Natural killer cell treated with Interleukin-12 subunit alpha and Interleukin-12 subunit beta and Interleukin-15 and Interleukin-18, amount 100 ng/mL, for 72 hours (primary cell): ENCODE data around the gene GPR142. TPM values are rescaled to one million over a fixed set of nuclear protein-coding genes. Genes with fewer than 3 reads are reported as not detected.
A peak's percentile ranks its signal among the peaks of the same experiment; 100 is the strongest.

Experiments used
- ATAC-seq, 2 donors: fragments of 150-1000 bp; cut with Tn5 transposase in 1 of 2; sonication (Bioruptor Pico), chemical (Tn5 transposase) in 1 of 2; 2 replicates each; pipeline ENCODE4 v1.10.0; 2021
- DNase-seq: peaks from one replicate; pipeline ENCODE4 v3.0.0; 2022; ENCODE audit warnings: low spot score
- H3K27ac Mint-ChIP-seq, 2 donors: 1 replicate in 1 of 2; 2 replicates in 1 of 2; pipeline ENCODE4 v1.8.0; 2022; ENCODE audit warnings: mixed read lengths in 2 of 2, mild to moderate bottlenecking in 1 of 2, moderate library complexity in 1 of 2
- H3K27me3 Mint-ChIP-seq, 2 donors: 1 replicate in 1 of 2; 2 replicates in 1 of 2; pipeline ENCODE4 v1.8.0; 2022; ENCODE audit warnings: mixed read lengths in 2 of 2
- H3K36me3 Mint-ChIP-seq: one replicate; pipeline ENCODE4 v1.8.0; 2022; ENCODE audit warnings: mixed read lengths
- H3K4me1 Mint-ChIP-seq, 2 donors: 1 replicate in 1 of 2; 2 replicates in 1 of 2; pipeline ENCODE4 v1.8.0; 2022; ENCODE audit warnings: low read depth in 2 of 2, mixed read lengths in 2 of 2, mild to moderate bottlenecking in 1 of 2
- H3K4me3 Mint-ChIP-seq: one replicate; pipeline ENCODE4 v1.8.0; 2022; ENCODE audit warnings: mixed read lengths
- H3K9me3 Mint-ChIP-seq: 2 replicates; pipeline ENCODE4 v1.8.0; 2022; ENCODE audit warnings: mixed read lengths
- total RNA-seq, 2 donors: library from RNA; stranded (reverse); gene quantifications; one replicate each; pipeline ENCODE4 v1.2.3, GENCODE V29; 2022

GPR142 gene, protein sequence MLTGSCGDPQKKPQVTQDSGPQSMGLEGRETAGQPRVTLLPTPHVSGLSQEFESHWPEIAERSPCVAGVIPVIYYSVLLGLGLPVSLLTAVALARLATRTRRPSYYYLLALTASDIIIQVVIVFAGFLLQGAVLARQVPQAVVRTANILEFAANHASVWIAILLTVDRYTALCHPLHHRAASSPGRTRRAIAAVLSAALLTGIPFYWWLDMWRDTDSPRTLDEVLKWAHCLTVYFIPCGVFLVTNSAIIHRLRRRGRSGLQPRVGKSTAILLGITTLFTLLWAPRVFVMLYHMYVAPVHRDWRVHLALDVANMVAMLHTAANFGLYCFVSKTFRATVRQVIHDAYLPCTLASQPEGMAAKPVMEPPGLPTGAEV
- not detected for total RNA-seq

DNA sequence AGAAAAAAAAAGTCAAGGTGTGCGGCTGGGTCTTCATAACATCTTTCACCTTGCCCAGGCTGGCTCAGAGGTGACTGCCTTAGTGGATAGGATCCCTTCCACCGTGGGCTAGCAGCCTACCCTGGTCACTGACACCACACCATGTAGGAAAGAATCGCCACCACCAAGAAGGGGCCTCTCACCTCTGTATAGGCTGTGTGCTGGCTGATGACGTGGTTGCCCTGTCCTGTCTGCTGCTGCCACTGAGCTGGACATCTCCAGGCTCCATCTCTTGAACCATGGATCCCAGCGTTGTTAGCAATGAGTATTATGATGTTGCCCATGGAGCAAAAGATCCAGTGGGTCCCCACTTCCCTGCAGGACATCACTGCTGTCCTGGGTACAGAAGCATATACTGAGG, at the start of gene GPR142:
GPR142 (plus strand) TSS at position 301 of the 400 bp plus-strand sequence. CDS start 2,035 bp downstream, outside the sequence.
- Mint-ChIP-seq H3K36me3 (no peaks in the 10 kb centered on the region), H3K27ac (no peak within 1 kb of the TSS), H3K4me1 (peaks cover 7 to 11% of the 10 kb centered on the region in 2 donors), H3K4me3 (no peak within 1 kb of the TSS), H3K27me3 (no peaks in the 10 kb centered on the region), H3K9me3 (no peaks in the 10 kb centered on the region)
- no peak for DNase-seq
- ATAC-seq: no peak

DNA sequence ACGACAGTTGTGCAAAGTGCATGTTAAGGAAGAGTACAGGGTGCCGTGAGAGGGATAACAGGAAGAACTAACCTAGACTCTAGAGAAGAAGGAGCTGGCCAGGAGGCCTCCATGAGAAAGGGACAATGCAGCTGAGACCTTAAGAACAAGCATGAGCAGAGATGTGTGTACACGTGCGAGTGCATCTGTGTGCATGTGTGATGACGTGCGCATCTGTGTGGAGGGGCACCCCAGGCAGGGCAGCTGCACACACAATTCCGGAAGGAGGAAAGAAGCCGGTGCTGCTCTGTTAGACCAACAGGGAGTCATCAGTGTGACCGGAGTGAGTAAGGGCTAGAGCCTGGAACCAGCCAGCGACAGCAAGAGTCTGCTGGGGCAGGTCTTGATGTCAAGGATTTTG, 48.9 kb upstream of the GPR142 start:
- peaks cover 9 to 11% of the 10 kb centered on the region in 2 donors for H3K27me3 Mint-ChIP-seq
- H3K4me3 Mint-ChIP-seq: no peak overlapping the region
- ATAC-seq (no peak), DNase-seq (no peak)
- no peaks in the 10 kb centered on the region for H3K36me3 Mint-ChIP-seq
- no peaks in the 10 kb centered on the region for H3K4me1 Mint-ChIP-seq
- no peak overlapping the region for H3K27ac Mint-ChIP-seq
- H3K9me3 Mint-ChIP-seq: no peaks in the 10 kb centered on the region

DNA sequence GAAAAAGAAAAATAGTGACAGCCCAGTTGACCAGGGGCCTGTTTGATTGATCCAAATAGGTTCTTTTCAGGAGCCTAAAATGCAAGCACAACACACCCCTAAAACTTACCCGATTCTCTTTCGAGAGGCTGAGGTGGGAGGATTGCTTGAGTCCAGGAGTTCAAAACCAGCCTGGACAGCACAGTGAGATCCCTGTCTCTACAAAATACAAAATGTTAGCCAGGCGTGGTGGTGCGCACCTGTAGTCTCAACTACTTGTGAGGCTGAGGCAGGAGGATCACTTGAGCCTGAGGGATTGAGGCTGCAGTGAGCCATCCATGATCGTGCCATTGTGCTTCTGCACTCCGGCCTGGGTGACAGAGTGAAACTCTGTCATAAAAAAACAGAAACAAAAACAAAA, 42.8 kb upstream of the GPR142 start:
- Mint-ChIP-seq H3K4me3 (no peak overlapping the region), H3K27ac (peak overlapping the region in 1 of 2 donors; percentile 75), H3K4me1 (peaks cover 16 to 21% of the 10 kb centered on the region in 2 donors), H3K27me3 (peaks cover 9 to 11% of the 10 kb centered on the region in 2 donors), H3K9me3 (no peaks in the 10 kb centered on the region), H3K36me3 (no peaks in the 10 kb centered on the region)
- DNase-seq: no peak
- ATAC-seq: no peak

DNA sequence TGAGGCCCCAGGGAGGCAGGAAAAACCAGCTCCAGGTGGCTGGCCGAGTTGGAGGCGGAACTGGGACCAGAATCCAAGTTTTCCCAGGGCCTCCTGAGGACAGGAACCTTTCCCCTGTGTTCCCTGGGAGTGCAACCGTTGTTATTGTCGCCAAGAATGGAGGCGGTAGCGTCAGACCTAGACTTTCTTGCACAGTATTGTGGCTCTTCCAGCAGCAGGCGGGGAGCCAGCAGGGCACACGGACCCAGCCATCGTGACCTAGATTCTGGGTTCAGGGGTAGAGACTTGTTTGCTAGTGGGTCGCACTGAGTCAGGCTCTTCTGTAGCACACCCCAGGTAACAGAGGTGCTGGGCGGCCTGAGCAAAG, 41.9 kb upstream of the GPR142 start:
- ATAC-seq (no peak), DNase-seq (no peak)
- peak overlapping the region; percentile 32 for H3K4me3 Mint-ChIP-seq
- peak overlapping the region in 1 of 2 donors; percentile 50 for H3K27ac Mint-ChIP-seq
- H3K4me1 Mint-ChIP-seq: peaks cover 19 to 23% of the 10 kb centered on the region in 2 donors
- no peaks in the 10 kb centered on the region for H3K9me3 Mint-ChIP-seq
- peaks cover 9 to 11% of the 10 kb centered on the region in 2 donors for H3K27me3 Mint-ChIP-seq
- no peaks in the 10 kb centered on the region for H3K36me3 Mint-ChIP-seq

DNA sequence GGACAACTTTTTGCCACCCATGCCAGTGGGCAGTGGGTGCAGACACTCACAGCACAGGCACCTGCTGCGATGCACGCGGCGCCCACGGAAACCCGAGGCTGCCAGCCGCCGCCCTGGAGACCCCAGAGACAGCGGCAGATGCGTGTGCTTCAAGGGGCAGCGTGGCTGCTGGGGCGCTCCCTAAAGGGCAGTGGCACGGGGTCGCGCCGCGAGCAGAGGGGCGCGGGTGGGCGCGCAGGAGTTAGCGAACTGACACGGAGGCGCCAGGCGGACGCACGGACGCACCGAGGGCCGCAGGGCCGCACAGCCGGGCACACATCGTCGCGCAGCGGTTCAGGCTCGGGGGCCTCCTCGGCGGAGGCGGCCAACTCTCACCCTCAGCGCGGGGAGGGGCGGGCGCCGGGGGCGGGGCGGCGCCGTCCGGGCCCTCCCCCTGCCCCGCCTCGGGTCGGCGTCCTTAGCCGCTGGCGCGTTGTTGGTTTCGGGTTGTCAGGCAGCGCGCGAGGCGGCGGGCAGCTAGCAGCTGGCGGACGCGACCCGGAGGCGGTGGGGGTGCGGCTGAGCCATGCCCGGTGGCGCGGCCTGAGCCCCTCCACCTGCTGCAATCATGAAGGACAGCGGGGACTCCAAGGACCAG, 41.4 kb upstream of the GPR142 start, which contains the start of gene KIF19:
KIF19 (plus strand) TSS at position 484 of the 637 bp plus-strand sequence; CDS start at position 608, 124 bp downstream.
- peak; percentile 81 for DNase-seq
- Mint-ChIP-seq H3K27me3 (peaks cover 9 to 11% of the 10 kb centered on the region in 2 donors), H3K4me1 (peaks cover 19 to 23% of the 10 kb centered on the region in 2 donors), H3K36me3 (no peaks in the 10 kb centered on the region), H3K9me3 (no peaks in the 10 kb centered on the region), H3K27ac (peak within 1 kb of the TSS in 1 of 2 donors; percentile 50), H3K4me3 (peak within 1 kb of the TSS; percentile 44)
- ATAC-seq: peak; percentile 94 to 98

DNA sequence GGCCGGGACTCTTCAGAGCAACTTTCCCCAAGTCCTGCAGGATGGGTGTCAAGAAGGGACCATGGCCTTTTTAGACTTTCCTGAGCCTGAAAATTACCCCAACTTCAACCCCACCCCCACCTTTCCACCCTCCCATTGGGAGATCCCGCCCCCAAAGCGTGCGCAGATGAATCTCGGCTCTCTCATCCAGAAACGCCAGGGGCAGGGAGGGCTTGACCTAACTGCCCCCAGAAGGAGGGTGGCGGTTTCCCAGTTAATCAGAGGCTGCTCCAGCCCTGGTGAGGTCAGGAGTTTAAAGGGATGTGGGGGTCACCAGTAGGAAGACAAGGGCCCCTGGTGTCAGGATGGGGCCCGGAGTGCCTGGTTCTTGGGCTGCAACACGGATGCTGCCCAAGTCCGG, 40.8 kb upstream of the GPR142 start:
- Mint-ChIP-seq H3K27ac (no peak overlapping the region), H3K9me3 (no peaks in the 10 kb centered on the region), H3K4me1 (peaks cover 19 to 23% of the 10 kb centered on the region in 2 donors), H3K4me3 (peak overlapping the region; percentile 44), H3K27me3 (peaks cover 9 to 10% of the 10 kb centered on the region in 2 donors), H3K36me3 (no peaks in the 10 kb centered on the region)
- no peak for ATAC-seq
- no peak for DNase-seq

DNA sequence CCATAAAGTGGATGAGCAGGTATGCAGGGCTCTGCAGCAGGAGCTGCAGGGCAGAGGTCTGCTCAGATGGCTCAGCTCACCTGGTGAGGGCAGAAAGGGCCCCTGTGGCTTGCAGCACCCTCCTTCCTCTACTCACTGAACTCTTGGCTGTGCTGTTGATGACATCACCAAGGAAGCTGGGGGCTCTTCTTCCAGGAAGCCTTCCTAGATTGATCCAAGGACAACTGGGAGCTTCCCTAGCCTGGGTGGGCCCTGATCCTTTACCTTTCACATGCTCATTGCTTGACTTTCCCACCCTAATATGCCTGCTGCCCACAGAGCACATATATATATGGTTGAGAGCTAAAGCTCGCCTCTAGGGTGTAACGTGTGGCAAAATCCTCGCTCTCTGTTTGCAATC, 38.8 kb upstream of the GPR142 start:
- Mint-ChIP-seq H3K9me3 (no peaks in the 10 kb centered on the region), H3K36me3 (no peaks in the 10 kb centered on the region), H3K4me1 (peaks cover 19 to 23% of the 10 kb centered on the region in 2 donors), H3K27ac (peak overlapping the region in 1 of 2 donors; percentile 33), H3K4me3 (no peak overlapping the region), H3K27me3 (no peaks in the 10 kb centered on the region)
- ATAC-seq: no peak
- DNase-seq: no peak

DNA sequence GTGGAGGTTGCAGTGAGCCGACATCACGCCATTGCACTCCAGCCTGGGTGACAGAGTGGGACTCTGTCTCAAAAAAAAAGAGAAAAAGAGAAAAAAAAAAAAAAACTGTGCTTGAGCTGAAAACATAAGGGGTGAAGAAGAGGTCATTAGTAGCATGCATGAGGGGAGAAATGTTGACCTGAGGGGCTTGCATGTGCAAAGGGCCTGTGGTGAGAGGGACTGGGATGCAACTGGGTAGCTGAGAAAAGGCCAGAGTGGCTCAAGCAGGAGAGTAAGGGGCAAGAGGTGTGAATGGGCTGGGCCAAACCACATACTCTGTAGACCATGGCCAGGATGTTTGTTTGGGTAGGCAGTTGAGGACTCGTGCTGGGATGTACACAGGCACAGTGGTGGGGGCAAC, 37.9 kb upstream of the GPR142 start:
- Mint-ChIP-seq H3K4me1 (peaks cover 19 to 20% of the 10 kb centered on the region in 2 donors), H3K36me3 (no peaks in the 10 kb centered on the region), H3K27ac (peak overlapping the region; percentile 10 to 33), H3K4me3 (no peak overlapping the region), H3K9me3 (no peaks in the 10 kb centered on the region), H3K27me3 (no peaks in the 10 kb centered on the region)
- ATAC-seq (no peak), DNase-seq (no peak)

DNA sequence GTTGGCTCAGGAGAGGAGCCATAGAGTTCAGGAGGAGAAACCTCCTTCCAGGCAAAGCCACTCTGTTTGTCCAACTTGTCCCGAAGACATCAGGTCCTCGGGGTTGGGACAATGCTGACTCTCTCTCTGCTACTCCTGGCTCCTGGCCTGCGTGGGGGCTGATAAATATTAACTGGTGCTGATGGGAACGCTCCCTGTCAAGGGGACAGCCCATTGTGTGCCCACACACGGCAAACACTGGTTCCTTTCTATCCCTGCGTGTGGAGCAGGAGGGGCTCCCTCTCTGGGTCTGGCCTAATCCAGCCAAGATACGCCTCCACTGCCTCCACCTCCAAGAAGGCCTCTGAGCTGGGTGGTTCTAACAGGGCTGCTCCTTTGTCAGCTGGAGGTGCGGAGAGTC, 36.9 kb upstream of the GPR142 start:
- no peaks in the 10 kb centered on the region for H3K36me3 Mint-ChIP-seq
- no peak overlapping the region for H3K27ac Mint-ChIP-seq
- no peak for ATAC-seq
- H3K27me3 Mint-ChIP-seq: no peaks in the 10 kb centered on the region
- no peak for DNase-seq
- H3K4me3 Mint-ChIP-seq: no peak overlapping the region
- no peaks in the 10 kb centered on the region for H3K9me3 Mint-ChIP-seq
- peaks cover 19 to 20% of the 10 kb centered on the region in 2 donors for H3K4me1 Mint-ChIP-seq

DNA sequence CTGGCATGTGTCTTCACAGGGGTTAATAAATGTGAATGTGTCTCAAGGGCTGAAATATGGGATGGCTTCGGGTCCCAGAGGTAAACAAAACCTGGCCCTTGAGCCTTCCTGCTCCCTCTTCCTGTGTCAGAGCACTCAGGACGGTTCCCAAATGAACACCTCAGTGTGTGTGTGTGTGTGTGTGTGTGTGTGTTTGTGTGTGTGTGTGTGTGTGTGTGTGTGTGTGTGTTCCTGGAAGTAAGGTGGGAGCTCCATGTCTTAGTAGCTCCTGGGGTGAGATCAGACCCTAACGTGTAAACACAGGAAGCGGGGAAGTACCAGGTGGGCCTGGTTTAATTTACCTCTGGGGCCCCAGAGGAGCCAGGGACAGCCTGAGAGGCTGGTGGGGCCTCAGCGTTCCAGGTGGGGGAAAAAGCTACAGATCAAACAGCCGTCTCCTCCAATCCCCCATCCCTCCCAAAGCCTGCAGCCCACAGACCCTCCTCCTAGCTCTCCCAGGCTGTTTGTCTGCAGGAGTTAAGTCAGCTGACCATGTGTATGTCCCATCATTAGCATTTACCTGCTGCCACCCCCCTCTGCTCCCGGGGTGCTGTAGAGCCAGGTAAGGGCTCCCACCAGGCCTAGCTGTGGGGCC, 35.2 kb upstream of the GPR142 start:
- Mint-ChIP-seq H3K9me3 (no peaks in the 10 kb centered on the region), H3K4me3 (no peak overlapping the region), H3K4me1 (peaks cover 13% of the 10 kb centered on the region in 2 donors), H3K36me3 (no peaks in the 10 kb centered on the region), H3K27me3 (no peaks in the 10 kb centered on the region), H3K27ac (no peak overlapping the region)
- DNase-seq (no peak), ATAC-seq (no peak)

DNA sequence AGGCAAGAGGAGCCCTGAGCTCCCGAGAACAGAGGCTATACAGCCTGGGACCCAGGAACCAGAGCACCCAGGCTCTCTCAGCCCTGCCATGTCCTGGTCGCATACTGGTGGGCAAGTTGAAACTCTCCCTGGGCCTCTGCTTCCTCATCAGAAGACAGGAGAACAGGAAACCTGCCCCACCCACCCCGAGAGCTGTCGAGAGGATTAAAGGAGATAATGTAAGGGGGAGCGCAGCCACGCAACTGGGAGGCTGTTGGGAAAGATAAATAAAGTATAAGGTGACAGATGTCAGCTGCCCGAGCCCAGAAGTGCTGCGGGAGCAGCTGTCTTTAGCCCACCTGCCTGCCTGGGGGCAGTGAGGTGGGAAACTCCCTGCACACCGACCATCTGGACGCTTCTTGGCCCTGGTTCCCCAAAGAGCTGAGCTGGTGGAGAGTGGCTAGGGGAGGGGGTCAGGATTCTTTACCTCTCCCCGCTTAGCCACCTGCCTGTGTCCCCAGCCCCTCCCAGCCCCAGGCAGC, 34.5 kb upstream of the GPR142 start:
- H3K9me3 Mint-ChIP-seq: no peaks in the 10 kb centered on the region
- no peak for DNase-seq
- no peak for ATAC-seq
- H3K4me3 Mint-ChIP-seq: no peak overlapping the region
- H3K36me3 Mint-ChIP-seq: no peaks in the 10 kb centered on the region
- H3K4me1 Mint-ChIP-seq: peaks cover 13% of the 10 kb centered on the region in 2 donors
- H3K27ac Mint-ChIP-seq: no peak overlapping the region
- no peaks in the 10 kb centered on the region for H3K27me3 Mint-ChIP-seq

DNA sequence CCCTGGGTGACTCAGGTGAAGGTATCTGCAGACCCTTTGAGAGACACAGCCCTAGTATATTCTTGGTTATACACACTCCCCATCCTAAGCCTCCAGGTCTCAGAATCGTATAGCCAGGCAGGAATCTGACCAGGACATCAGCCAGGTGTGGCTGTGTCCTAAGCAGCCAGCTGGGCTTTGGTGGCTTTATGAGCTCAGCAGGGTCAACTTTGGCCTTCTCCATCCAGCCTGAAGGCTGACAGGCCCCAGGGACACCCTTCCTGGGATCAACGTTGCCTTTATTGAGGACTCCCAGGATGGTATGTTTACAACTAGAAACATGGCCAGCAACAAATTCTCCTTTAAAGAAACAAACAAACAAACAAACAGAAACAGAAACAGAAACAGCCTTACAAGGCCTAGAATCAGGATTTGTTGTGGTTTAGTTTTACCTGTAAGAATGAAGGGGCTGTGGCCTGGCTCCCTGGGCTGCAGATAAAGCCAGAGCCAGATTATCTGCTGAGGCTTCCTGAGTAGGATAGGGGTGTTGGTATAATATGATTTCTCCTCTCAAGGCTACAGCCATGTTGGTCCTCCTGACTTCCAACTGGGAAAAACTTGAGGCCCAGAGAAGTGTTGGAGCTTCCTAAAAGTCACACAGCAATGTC, 32.8 kb upstream of the GPR142 start:
- Mint-ChIP-seq H3K27me3 (no peaks in the 10 kb centered on the region), H3K36me3 (no peaks in the 10 kb centered on the region), H3K4me3 (no peak overlapping the region), H3K4me1 (peaks cover 2 to 3% of the 10 kb centered on the region in 2 donors), H3K9me3 (no peaks in the 10 kb centered on the region), H3K27ac (no peak overlapping the region)
- DNase-seq (no peak), ATAC-seq (no peak)

DNA sequence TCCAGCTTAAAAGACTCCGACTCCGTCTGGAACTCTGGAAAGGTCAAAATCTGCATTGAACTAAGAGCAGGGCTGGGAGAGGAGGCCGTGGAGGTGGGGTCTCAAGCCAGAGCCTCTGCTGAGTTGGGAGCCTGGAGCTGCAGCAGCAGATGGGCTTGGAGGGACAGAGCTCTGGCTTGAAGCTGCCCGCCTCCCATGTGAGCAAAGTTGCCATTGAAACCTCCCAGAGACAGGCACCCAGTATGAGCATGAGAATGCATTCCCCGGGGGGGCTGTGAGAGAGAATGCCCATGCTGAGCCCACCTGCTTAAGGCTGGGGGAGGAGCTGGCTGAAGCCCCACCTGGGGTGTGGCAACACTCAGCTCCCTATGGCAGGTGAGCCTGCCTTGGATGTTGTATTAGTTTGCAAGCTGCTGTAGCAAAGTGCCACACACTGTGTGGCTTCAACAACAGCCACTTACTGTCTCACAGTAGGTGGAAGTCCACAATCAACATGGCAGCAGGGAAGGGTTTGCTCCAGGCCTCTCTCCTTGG, 31.7 kb upstream of the GPR142 start:
- Mint-ChIP-seq H3K36me3 (no peaks in the 10 kb centered on the region), H3K9me3 (no peaks in the 10 kb centered on the region), H3K4me1 (no peaks in the 10 kb centered on the region), H3K27ac (no peak overlapping the region), H3K4me3 (no peak overlapping the region), H3K27me3 (no peaks in the 10 kb centered on the region)
- ATAC-seq (no peak), DNase-seq (no peak)
